BJ (cell line): Measurements from ENCODE around the gene TWF2. TPM values are rescaled to one million over a fixed set of nuclear protein-coding genes. Genes with fewer than 3 reads are reported as not detected.

Experiments
- CTCF ChIA-PET: fragments of 350-600 bp; formaldehyde crosslinking; extraction: SDS; loops from one replicate; lab custom pipeline; 2021; ENCODE audit warnings: antibody characterized with exemption, inconsistent platforms; lab: Yijun Ruan, JAX
- POLR2A ChIA-PET: fragments of 300-600 bp; sonication (Branson Sonifier 250); formaldehyde crosslinking; extraction: SDS; loops from one replicate; lab custom pipeline; 2021; ENCODE audit warnings: antibody characterized with exemption; lab: Charles Lee
- DNase-seq: peaks from one replicate; pipeline ENCODE4 v3.0.0-alpha.2; 2011; ENCODE audit warnings: low read depth
- H3K27me3 ChIP-seq: 2 replicates; pipeline ENCODE4 v1.6.0; 2011; ENCODE audit warnings: low read length; ENCODE audit not compliant: control insufficient read depth, insufficient read depth
- H3K36me3 ChIP-seq: 2 replicates; pipeline ENCODE4 v1.5.1; 2011; ENCODE audit warnings: low read length; ENCODE audit not compliant: control insufficient read depth, insufficient read depth
- H3K4me3 ChIP-seq: 2 replicates; pipeline ENCODE4 v1.5.1; 2011; ENCODE audit warnings: low read depth, mild to moderate bottlenecking, control low read depth, low read length
- polyA plus RNA-seq: library from polyadenylated mRNA; depleted of rRNA; stranded (reverse); fragments of >200 nt; gene quantifications from 2 replicates; pipeline ENCODE4 v1.2.3, GENCODE V29; 2011
- TF ChIP-seq, protein P1 (sequence below): IDR thresholded peaks from 2 replicates; pipeline ENCODE4 v1.5.1; 2011; ENCODE audit warnings: low read depth, mild to moderate bottlenecking, control low read depth, inconsistent platforms, low read length, moderate library complexity; ENCODE audit not compliant: insufficient read depth

TWF2 gene
- polyA plus RNA-seq, 1 experiment: 205 TPM

DNA sequence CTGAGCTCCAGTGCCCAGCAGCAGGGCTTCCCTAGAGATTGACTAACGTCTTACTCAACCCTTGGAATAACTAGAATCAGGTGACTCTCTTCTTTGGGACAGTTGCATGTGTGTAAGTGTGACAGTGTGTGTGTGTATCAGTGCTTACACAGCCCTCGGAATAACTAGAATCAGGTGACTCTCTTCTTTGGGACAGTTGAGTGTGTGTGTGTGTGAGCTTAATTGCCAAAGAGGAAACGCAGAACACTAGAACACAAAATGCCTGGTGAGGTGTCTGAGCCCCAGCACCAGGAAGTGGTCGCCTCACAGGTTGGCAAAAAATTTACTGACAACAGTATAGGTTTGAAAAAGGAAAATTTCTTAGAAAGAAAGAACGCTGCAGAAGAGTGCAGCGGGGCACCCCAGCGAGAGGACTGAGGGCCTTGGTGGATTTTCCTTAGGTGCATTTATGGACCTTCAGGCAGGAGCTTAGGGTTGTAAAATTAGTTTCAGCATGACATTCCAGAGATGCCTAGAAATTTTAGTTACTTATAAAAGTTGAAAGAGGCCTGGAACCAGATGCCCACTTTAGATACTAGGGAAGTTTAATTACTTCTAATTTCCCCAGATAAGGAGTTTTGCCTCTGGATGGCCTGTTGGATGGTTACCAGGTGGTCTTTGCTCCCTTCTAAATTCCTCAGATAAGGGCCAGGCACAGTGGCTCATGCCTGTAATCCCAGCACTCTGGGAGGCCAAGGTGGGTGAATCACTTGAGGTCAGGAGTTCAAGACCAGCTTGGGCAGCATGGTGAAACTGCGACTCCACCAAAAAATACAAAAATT lies 43.2 kb upstream of the TWF2 start:
- CTCF ChIA-PET: interaction anchor here (0.9 to 1.9 kb wide), 4 partner anchors 44 to 62 kb away, joined by 3 to 8 read pairs (median 4); partner anchors contain the start of gene TWF2
- POLR2A ChIA-PET: no interaction called here
- no peak for DNase-seq
- TF ChIP-seq, protein P1, sequence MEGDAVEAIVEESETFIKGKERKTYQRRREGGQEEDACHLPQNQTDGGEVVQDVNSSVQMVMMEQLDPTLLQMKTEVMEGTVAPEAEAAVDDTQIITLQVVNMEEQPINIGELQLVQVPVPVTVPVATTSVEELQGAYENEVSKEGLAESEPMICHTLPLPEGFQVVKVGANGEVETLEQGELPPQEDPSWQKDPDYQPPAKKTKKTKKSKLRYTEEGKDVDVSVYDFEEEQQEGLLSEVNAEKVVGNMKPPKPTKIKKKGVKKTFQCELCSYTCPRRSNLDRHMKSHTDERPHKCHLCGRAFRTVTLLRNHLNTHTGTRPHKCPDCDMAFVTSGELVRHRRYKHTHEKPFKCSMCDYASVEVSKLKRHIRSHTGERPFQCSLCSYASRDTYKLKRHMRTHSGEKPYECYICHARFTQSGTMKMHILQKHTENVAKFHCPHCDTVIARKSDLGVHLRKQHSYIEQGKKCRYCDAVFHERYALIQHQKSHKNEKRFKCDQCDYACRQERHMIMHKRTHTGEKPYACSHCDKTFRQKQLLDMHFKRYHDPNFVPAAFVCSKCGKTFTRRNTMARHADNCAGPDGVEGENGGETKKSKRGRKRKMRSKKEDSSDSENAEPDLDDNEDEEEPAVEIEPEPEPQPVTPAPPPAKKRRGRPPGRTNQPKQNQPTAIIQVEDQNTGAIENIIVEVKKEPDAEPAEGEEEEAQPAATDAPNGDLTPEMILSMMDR: no peak
- Histone ChIP-seq H3K27me3 (no peaks in the 10 kb centered on the region), H3K4me3 (no peak overlapping the region), H3K36me3 (no peaks in the 10 kb centered on the region; the same call in 1 of the 2 replicates)

DNA sequence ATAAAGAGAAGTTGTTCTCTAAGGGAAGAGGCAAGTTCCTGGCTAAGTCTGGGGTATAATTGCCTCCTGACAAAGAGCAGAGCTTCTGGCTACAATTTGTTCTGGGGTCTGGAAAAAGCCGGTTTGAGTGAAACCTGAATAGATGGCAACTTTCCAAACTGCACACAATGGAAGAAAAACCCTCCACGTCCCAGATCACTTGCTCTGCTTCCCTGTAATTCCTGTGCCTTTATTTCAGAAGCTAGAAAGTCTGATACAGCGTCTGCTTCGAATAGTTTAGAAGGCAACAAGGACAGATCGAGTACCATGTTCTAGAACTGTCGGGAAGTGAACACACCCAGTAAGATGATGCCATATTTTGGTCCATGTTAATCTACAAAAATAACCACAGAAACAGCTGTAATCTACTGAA lies 41.1 kb upstream of the TWF2 start:
- POLR2A ChIA-PET: interaction anchor here (0.6 kb wide), 2 partner anchors 79 to 408 kb away, joined by 3 read pairs; no protein-coding TSS in a partner anchor
- TF ChIP-seq, protein P1: no peak
- Histone ChIP-seq H3K27me3 (no peaks in the 10 kb centered on the region), H3K4me3 (no peak overlapping the region), H3K36me3 (no peaks in the 10 kb centered on the region)
- DNase-seq: no peak
- CTCF ChIA-PET: interaction anchor here (1.3 to 1.9 kb wide), 4 partner anchors 43 to 60 kb away, joined by 3 to 9 read pairs (median 4); no protein-coding TSS in a partner anchor

DNA sequence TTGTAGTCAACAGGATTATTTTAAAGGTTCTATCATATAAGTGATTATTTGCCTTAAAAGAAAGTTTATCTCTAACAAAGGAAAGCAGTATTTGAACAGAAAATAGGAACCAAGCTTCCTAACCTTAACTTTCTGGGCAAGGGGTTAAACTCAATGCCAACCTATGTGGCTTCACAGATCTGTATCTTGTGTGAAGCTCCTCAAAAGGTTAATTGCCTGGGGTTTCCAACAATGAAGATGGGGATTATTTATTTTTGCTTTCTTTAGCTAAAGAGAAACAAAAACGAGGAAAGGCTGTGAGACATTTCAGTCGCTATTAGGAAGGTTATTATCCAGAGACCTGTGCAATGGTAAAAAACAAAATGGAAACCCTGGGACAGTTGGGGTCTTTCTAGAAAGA lies 40.6 kb upstream of the TWF2 start:
- Histone ChIP-seq H3K27me3 (no peaks in the 10 kb centered on the region), H3K4me3 (no peak overlapping the region), H3K36me3 (peaks cover under 1% of the 10 kb centered on the region; the same call in 1 of the 2 replicates)
- no peak for DNase-seq
- TF ChIP-seq, protein P1: no peak
- POLR2A ChIA-PET: interaction anchor here (0.6 to 2.0 kb wide), 2 partner anchors 8 to 223 kb away, joined by 9 to 19 read pairs; partner anchors contain the start of gene GLYCTK
- CTCF ChIA-PET: interaction anchor here (1.1 to 1.9 kb wide), 6 partner anchors 9 to 60 kb away, joined by 3 to 9 read pairs (median 4); no protein-coding TSS in a partner anchor

DNA sequence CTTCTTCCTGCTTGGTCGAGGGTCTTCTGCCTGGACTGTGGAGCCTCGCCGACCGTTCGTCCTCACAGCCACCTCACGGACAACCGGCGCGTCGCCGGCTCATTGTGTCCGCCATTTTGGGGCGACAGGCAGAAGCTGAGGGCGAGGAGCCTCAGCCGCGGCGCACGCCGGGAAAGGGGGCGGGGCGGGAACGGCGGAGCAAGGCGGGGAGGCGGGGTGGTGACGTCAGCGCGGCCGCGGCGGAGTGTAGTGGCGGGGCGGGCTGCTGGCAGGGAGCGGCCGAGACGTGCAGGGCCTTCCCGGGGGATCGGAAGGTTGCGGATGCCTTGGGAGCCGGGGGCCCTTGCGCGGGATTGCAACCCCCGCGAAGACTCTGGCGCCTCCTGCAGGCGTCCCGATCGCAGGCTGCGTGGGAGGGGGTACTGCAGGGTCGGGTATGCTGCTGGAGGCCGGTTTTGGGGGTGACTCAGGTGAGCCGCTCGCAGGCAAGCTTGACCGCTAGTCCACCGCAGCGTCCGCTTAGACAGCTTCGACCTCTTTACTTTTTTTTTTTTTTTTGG lies 39.6 kb upstream of the TWF2 start, which contains the start of gene WDR82:
WDR82 (minus strand) TSS at position 140 of the 560 bp plus-strand sequence. CDS start 288 bp downstream, outside the sequence.
- Histone ChIP-seq H3K27me3 (no peaks in the 10 kb centered on the region), H3K36me3 (peaks cover 1% of the 10 kb centered on the region; the same call in 1 of the 2 replicates), H3K4me3 (peak within 1 kb of the TSS; percentile 68)
- peak; percentile 42 for DNase-seq
- CTCF ChIA-PET: interaction anchor here (0.6 to 1.9 kb wide), 12 partner anchors 9 to 82 kb away, joined by 3 to 9 read pairs (median 4); partner anchors contain the start of genes GLYCTK and TLR9
- TF ChIP-seq, protein P1: peak; percentile 69
- POLR2A ChIA-PET: interaction anchor here (0.6 to 2.0 kb wide), 5 partner anchors 9 to 750 kb away, joined by 3 to 19 read pairs (median 5); partner anchors contain the start of genes GLYCTK and TWF2
